Measurements from ENCODE around the gene CCDC60.

CCDC60 gene

GRCh38 chr12:119463211-119463926 lies 128.8 kb downstream of the CCDC60 start:
- Mint-ChIP-seq H3K4me1 (ENCODE audit: low read depth) (no peaks in the 10 kb centered on the region), H3K9me3 (ENCODE audit: low read depth) (peaks cover 5% of the 10 kb centered on the region), H3K27me3 (peaks cover 6% of the 10 kb centered on the region), H3K4me3 (no peak overlapping the region), H3K36me3 (no peaks in the 10 kb centered on the region), H3K27ac (no peak overlapping the region)

- Mint-ChIP-seq H3K36me3 (no peaks in the 10 kb centered on the region), H3K4me1 (ENCODE audit: low read depth) (no peaks in the 10 kb centered on the region), H3K4me3 (no peak overlapping the region), H3K27me3 (peaks cover 4% of the 10 kb centered on the region), H3K9me3 (ENCODE audit: low read depth) (no peaks in the 10 kb centered on the region), H3K27ac (no peak overlapping the region)
Measured at GRCh38 chr12:119468296-119468695, 133.8 kb downstream of the CCDC60 start.

GRCh38 chr12:119475650-119476049 lies 141.1 kb downstream of the CCDC60 start:
- H3K27me3 Mint-ChIP-seq = peaks cover 5% of the 10 kb centered on the region
- H3K4me1 Mint-ChIP-seq (ENCODE audit: low read depth) = no peaks in the 10 kb centered on the region
- H3K9me3 Mint-ChIP-seq (ENCODE audit: low read depth) = peaks cover 6% of the 10 kb centered on the region

GRCh38 chr12:119476951-119477350 lies 142.4 kb downstream of the CCDC60 start:
- peaks cover 6% of the 10 kb centered on the region for H3K9me3 Mint-ChIP-seq (ENCODE audit: low read depth)
- H3K27ac Mint-ChIP-seq = no peak overlapping the region
- H3K4me1 Mint-ChIP-seq (ENCODE audit: low read depth) = no peaks in the 10 kb centered on the region
- no peak overlapping the region for H3K4me3 Mint-ChIP-seq
- peaks cover 5% of the 10 kb centered on the region for H3K27me3 Mint-ChIP-seq
- no peaks in the 10 kb centered on the region for H3K36me3 Mint-ChIP-seq

More at GRCh38 chr12:119475650-119476049, 141.1 kb downstream of the CCDC60 start:
- H3K27ac Mint-ChIP-seq = no peak overlapping the region
- no peak overlapping the region for H3K4me3 Mint-ChIP-seq
- H3K36me3 Mint-ChIP-seq = no peaks in the 10 kb centered on the region

GRCh38 chr12:119479121-119479561 lies 144.6 kb downstream of the CCDC60 start:
- peaks cover 6% of the 10 kb centered on the region for H3K9me3 Mint-ChIP-seq (ENCODE audit: low read depth)
- no peak overlapping the region for H3K4me3 Mint-ChIP-seq
- no peaks in the 10 kb centered on the region for H3K4me1 Mint-ChIP-seq (ENCODE audit: low read depth)
- H3K27ac Mint-ChIP-seq = no peak overlapping the region
- H3K36me3 Mint-ChIP-seq = no peaks in the 10 kb centered on the region
- peaks cover 3% of the 10 kb centered on the region for H3K27me3 Mint-ChIP-seq

GRCh38 chr12:119480551-119480950 lies 146.0 kb downstream of the CCDC60 start:
- no peaks in the 10 kb centered on the region for H3K4me1 Mint-ChIP-seq (ENCODE audit: low read depth)
- H3K36me3 Mint-ChIP-seq = no peaks in the 10 kb centered on the region
- H3K27me3 Mint-ChIP-seq = peaks cover 7% of the 10 kb centered on the region
- no peak overlapping the region for H3K4me3 Mint-ChIP-seq
- no peak overlapping the region for H3K27ac Mint-ChIP-seq
- peaks cover 6% of the 10 kb centered on the region for H3K9me3 Mint-ChIP-seq (ENCODE audit: low read depth)

- H3K4me3 Mint-ChIP-seq = no peak overlapping the region
- no peaks in the 10 kb centered on the region for H3K9me3 Mint-ChIP-seq (ENCODE audit: low read depth)
- no peaks in the 10 kb centered on the region for H3K4me1 Mint-ChIP-seq (ENCODE audit: low read depth)
- H3K36me3 Mint-ChIP-seq = no peaks in the 10 kb centered on the region
- no peak overlapping the region for H3K27ac Mint-ChIP-seq
- H3K27me3 Mint-ChIP-seq = peaks cover 10% of the 10 kb centered on the region
Measured at GRCh38 chr12:119486599-119487154, 152.1 kb downstream of the CCDC60 start.

GRCh38 chr12:119491814-119492213 lies 157.3 kb downstream of the CCDC60 start:
- H3K4me1 Mint-ChIP-seq (ENCODE audit: low read depth) = no peaks in the 10 kb centered on the region
- H3K9me3 Mint-ChIP-seq (ENCODE audit: low read depth) = no peaks in the 10 kb centered on the region
- H3K27ac Mint-ChIP-seq = no peak overlapping the region
- peaks cover 11% of the 10 kb centered on the region for H3K27me3 Mint-ChIP-seq
- no peak overlapping the region for H3K4me3 Mint-ChIP-seq
- H3K36me3 Mint-ChIP-seq = no peaks in the 10 kb centered on the region

GRCh38 chr12:119500209-119500608 lies 165.7 kb downstream of the CCDC60 start:
- Mint-ChIP-seq H3K4me1 (ENCODE audit: low read depth) (no peaks in the 10 kb centered on the region), H3K27ac (no peak overlapping the region), H3K36me3 (no peaks in the 10 kb centered on the region), H3K27me3 (peaks cover 6% of the 10 kb centered on the region), H3K4me3 (no peak overlapping the region), H3K9me3 (ENCODE audit: low read depth) (no peaks in the 10 kb centered on the region)

- no peaks in the 10 kb centered on the region for H3K4me1 Mint-ChIP-seq (ENCODE audit: low read depth)
- peaks cover 6% of the 10 kb centered on the region for H3K27me3 Mint-ChIP-seq
- H3K36me3 Mint-ChIP-seq = no peaks in the 10 kb centered on the region
- H3K4me3 Mint-ChIP-seq = no peak overlapping the region
- no peaks in the 10 kb centered on the region for H3K9me3 Mint-ChIP-seq (ENCODE audit: low read depth)
- no peak overlapping the region for H3K27ac Mint-ChIP-seq
Measured at GRCh38 chr12:119501052-119501451, 166.5 kb downstream of the CCDC60 start.

GRCh38 chr12:119505001-119505400 lies 170.5 kb downstream of the CCDC60 start:
- Mint-ChIP-seq H3K4me3 (no peak overlapping the region), H3K27ac (no peak overlapping the region), H3K27me3 (peaks cover 5% of the 10 kb centered on the region), H3K4me1 (ENCODE audit: low read depth) (no peaks in the 10 kb centered on the region), H3K9me3 (ENCODE audit: low read depth) (no peaks in the 10 kb centered on the region), H3K36me3 (no peaks in the 10 kb centered on the region)

- H3K4me3 Mint-ChIP-seq = no peak overlapping the region
- H3K9me3 Mint-ChIP-seq (ENCODE audit: low read depth) = no peaks in the 10 kb centered on the region
- H3K4me1 Mint-ChIP-seq (ENCODE audit: low read depth) = no peaks in the 10 kb centered on the region
- H3K36me3 Mint-ChIP-seq = no peaks in the 10 kb centered on the region
- H3K27ac Mint-ChIP-seq = no peak overlapping the region
- H3K27me3 Mint-ChIP-seq = peaks cover 11% of the 10 kb centered on the region
Measured at GRCh38 chr12:119512772-119513497, 178.4 kb downstream of the CCDC60 start.

- Mint-ChIP-seq H3K4me1 (ENCODE audit: low read depth) (no peaks in the 10 kb centered on the region), H3K36me3 (no peaks in the 10 kb centered on the region), H3K27ac (no peak overlapping the region), H3K9me3 (ENCODE audit: low read depth) (peaks cover 7% of the 10 kb centered on the region), H3K4me3 (no peak overlapping the region), H3K27me3 (peaks cover 10% of the 10 kb centered on the region)
Measured at GRCh38 chr12:119528241-119528640, 193.7 kb downstream of the CCDC60 start.

GRCh38 chr12:119540476-119540875 lies 205.9 kb downstream of the CCDC60 start:
- Mint-ChIP-seq H3K27me3 (peaks cover 28% of the 10 kb centered on the region), H3K27ac (no peak overlapping the region), H3K9me3 (ENCODE audit: low read depth) (no peaks in the 10 kb centered on the region), H3K4me1 (ENCODE audit: low read depth) (no peaks in the 10 kb centered on the region), H3K4me3 (no peak overlapping the region), H3K36me3 (no peaks in the 10 kb centered on the region)
